Neural progenitor cell (in vitro differentiated cells): ENCODE results near the gene SSH3. TPM values are rescaled to one million over a fixed set of nuclear protein-coding genes. Genes with fewer than 3 reads are reported as not detected.
A peak's percentile ranks its signal among the peaks of the same experiment; 100 is the strongest.

Experiments
- DNase-seq: peaks from one replicate; pipeline ENCODE4 v3.0.0-alpha.2; 2016; ENCODE audit warnings: low spot score
- H2AFZ ChIP-seq: fragments of 200-600 bp; sonication (generic); replicated peaks from 2 replicates; pipeline ENCODE4 v1.6.1; 2016; ENCODE audit warnings: antibody characterized with exemption
- H3F3A ChIP-seq: fragments of 200-600 bp; sonication (generic); 2 replicates; pipeline ENCODE4 v1.6.1; 2016; ENCODE audit warnings: antibody characterized with exemption, low read depth
- H3K27ac ChIP-seq: fragments of 200-600 bp; sonication (generic); 2 replicates; pipeline ENCODE4 v1.5.1; 2016; ENCODE audit warnings: mild to moderate bottlenecking
- H3K27me3 ChIP-seq: fragments of 200-600 bp; sonication (generic); 2 replicates; pipeline ENCODE4 v1.6.1; 2016; ENCODE audit warnings: mild to moderate bottlenecking, moderate library complexity
- H3K36me3 ChIP-seq: fragments of 200-600 bp; sonication (generic); 2 replicates; pipeline ENCODE4 v1.5.1; 2016
- H3K4me1 ChIP-seq: fragments of 200-600 bp; sonication (generic); 2 replicates; pipeline ENCODE4 v1.6.1; 2016; ENCODE audit warnings: mixed run types
- H3K4me2 ChIP-seq: fragments of 200-600 bp; sonication (generic); 2 replicates; pipeline ENCODE4 v1.6.1; 2016
- H3K4me3 ChIP-seq: fragments of 200-600 bp; sonication (generic); 2 replicates; pipeline ENCODE4 v1.5.1; 2016
- H3K79me2 ChIP-seq: fragments of 200-600 bp; sonication (generic); 2 replicates; pipeline ENCODE4 v1.6.1; 2016; ENCODE audit warnings: low read depth
- H3K9ac ChIP-seq: fragments of 200-600 bp; sonication (generic); 2 replicates; pipeline ENCODE4 v1.6.1; 2016
- H3K9me3 ChIP-seq: fragments of 200-600 bp; sonication (generic); 2 replicates; pipeline ENCODE4 v1.5.1; 2016; ENCODE audit warnings: low read depth
- H4K20me1 ChIP-seq: fragments of 200-600 bp; sonication (generic); 2 replicates; pipeline ENCODE4 v1.6.1; 2016; ENCODE audit warnings: low read depth
- H3K27ac Mint-ChIP-seq: 3 replicates; pipeline ENCODE4 v1.8.0; 2021; ENCODE audit warnings: mixed read lengths
- H3K27me3 Mint-ChIP-seq: 2 replicates; pipeline ENCODE4 v1.8.0; 2022; ENCODE audit warnings: low read depth, mild to moderate bottlenecking, inconsistent platforms, moderate library complexity, mixed read lengths; ENCODE audit not compliant: insufficient read depth
- H3K36me3 Mint-ChIP-seq: 3 replicates; pipeline ENCODE4 v1.8.0; 2021; ENCODE audit warnings: mixed read lengths
- H3K4me1 Mint-ChIP-seq: 3 replicates; pipeline ENCODE4 v1.8.0; 2021; ENCODE audit warnings: mixed read lengths
- H3K4me3 Mint-ChIP-seq: 3 replicates; pipeline ENCODE4 v1.8.0; 2021; ENCODE audit warnings: mild to moderate bottlenecking, moderate library complexity, mixed read lengths
- H3K9me3 Mint-ChIP-seq: 3 replicates; pipeline ENCODE4 v1.8.0; 2020; ENCODE audit warnings: mixed read lengths
- CTCF ChIP-seq: fragments of 200-600 bp; sonication (generic); IDR thresholded peaks from 2 replicates; pipeline ENCODE4 v1.5.1; 2017; ENCODE audit warnings: antibody characterized with exemption, mild to moderate bottlenecking
- EZH2 ChIP-seq: fragments of 200-600 bp; sonication (generic); IDR thresholded peaks from 2 replicates; pipeline ENCODE4 v1.6.1; 2017; ENCODE audit warnings: antibody characterized with exemption, mild to moderate bottlenecking, moderate library complexity
- EZH2phosphoT487 ChIP-seq: fragments of 200-600 bp; sonication (generic); IDR thresholded peaks from 2 replicates; pipeline ENCODE4 v1.6.1; 2017; ENCODE audit warnings: antibody characterized with exemption
- total RNA-seq: library from RNA; depleted of rRNA; stranded (reverse); fragments of >200 nt; gene quantifications from 2 replicates; pipeline ENCODE4 v1.2.3, GENCODE V29; 2015; ENCODE audit warnings: low replicate concordance

The SSH3 gene
- total RNA-seq, 1 donor from 2014 or later: 1.4 TPM

GRCh38 chr11:67289226-67289650 lies 14.1 kb upstream of the SSH3 start, which contains the start of gene ANKRD13D:
ANKRD13D (plus strand) TSS chr11:67289303; CDS start chr11:67289461, 158 bp downstream.
- no peak for DNase-seq
- Histone ChIP-seq H3K4me2 (peak within 1 kb of the TSS; percentile 99), H3K4me1 (peaks cover 11% of the 10 kb centered on the region), H3K9me3 (no peaks in the 10 kb centered on the region), H3K4me3 (peak within 1 kb of the TSS; percentile 68), H3K27ac (peak within 1 kb of the TSS; percentile 71), H2AFZ (peak within 1 kb of the TSS; percentile 52), H3F3A (peaks cover 21% of the 10 kb centered on the region), H3K36me3 (no peaks in the 10 kb centered on the region), H3K9ac (peak within 1 kb of the TSS; percentile 70), H4K20me1 (no peaks in the 10 kb centered on the region), H3K27me3 (no peaks in the 10 kb centered on the region), H3K79me2 (peaks cover 15% of the 10 kb centered on the region)
- H3K9me3 Mint-ChIP-seq: peaks cover 4% of the 10 kb centered on the region
- H3K27ac Mint-ChIP-seq: peak within 1 kb of the TSS; percentile 83
- H3K4me3 Mint-ChIP-seq: peak within 1 kb of the TSS; percentile 95
- peaks cover 17% of the 10 kb centered on the region for H3K36me3 Mint-ChIP-seq
- TF ChIP-seq EZH2phosphoT487 (no peak), CTCF (no peak), EZH2 (no peak)
- peaks cover 17% of the 10 kb centered on the region for H3K4me1 Mint-ChIP-seq
- H3K27me3 Mint-ChIP-seq: peaks cover 9% of the 10 kb centered on the region

- H3K4me3 ChIP-seq: peak overlapping the region; percentile 68
- H3K36me3 ChIP-seq: no peaks in the 10 kb centered on the region
- H2AFZ ChIP-seq: peak overlapping the region; percentile 7
- peaks cover 11% of the 10 kb centered on the region for H3K4me1 ChIP-seq
- Mint-ChIP-seq H3K4me1 (peaks cover 17% of the 10 kb centered on the region), H3K9me3 (peaks cover 5% of the 10 kb centered on the region), H3K4me3 (peak overlapping the region; percentile 95), H3K27ac (peak overlapping the region; percentile 83), H3K27me3 (peaks cover 9% of the 10 kb centered on the region), H3K36me3 (peaks cover 20% of the 10 kb centered on the region)
- H3F3A ChIP-seq: peaks cover 21% of the 10 kb centered on the region
- H3K27me3 ChIP-seq: no peaks in the 10 kb centered on the region
- H3K9me3 ChIP-seq: no peaks in the 10 kb centered on the region
- H3K27ac ChIP-seq: no peak overlapping the region
- H3K4me2 ChIP-seq: peak overlapping the region; percentile 99
- no peak for TF ChIP-seq CTCF
- no peak for TF ChIP-seq EZH2phosphoT487
- no peak for TF ChIP-seq EZH2
- peaks cover 15% of the 10 kb centered on the region for H3K79me2 ChIP-seq
- H4K20me1 ChIP-seq: no peaks in the 10 kb centered on the region
- peak overlapping the region; percentile 70 for H3K9ac ChIP-seq
- DNase-seq: peak; percentile 63
These were observed 13.5 kb upstream of the SSH3 start for GRCh38 chr11:67289651-67290479.

GRCh38 chr11:67290801-67291200 lies 12.5 kb upstream of the SSH3 start:
- Mint-ChIP-seq H3K27me3 (peaks cover 9% of the 10 kb centered on the region), H3K9me3 (peaks cover 9% of the 10 kb centered on the region), H3K4me1 (peaks cover 17% of the 10 kb centered on the region), H3K4me3 (peak overlapping the region; percentile 95), H3K36me3 (peaks cover 27% of the 10 kb centered on the region), H3K27ac (no peak overlapping the region)
- Histone ChIP-seq H3K27ac (no peak overlapping the region), H3K4me3 (no peak overlapping the region), H3K4me1 (peaks cover 11% of the 10 kb centered on the region), H4K20me1 (no peaks in the 10 kb centered on the region), H3K9me3 (no peaks in the 10 kb centered on the region), H2AFZ (no peak overlapping the region), H3K79me2 (peaks cover 15% of the 10 kb centered on the region), H3K4me2 (peak overlapping the region; percentile 99), H3K9ac (no peak overlapping the region), H3F3A (peaks cover 21% of the 10 kb centered on the region), H3K27me3 (no peaks in the 10 kb centered on the region), H3K36me3 (no peaks in the 10 kb centered on the region)
- TF ChIP-seq EZH2phosphoT487 (no peak), EZH2 (no peak), CTCF (no peak)
- DNase-seq: no peak
